K562 (cell line): ENCODE measurements around the gene GGCT.

Experiments
- CEBPB ChIP-seq: fragments of 450-650 bp; IDR thresholded peaks from 2 replicates; pipeline ENCODE4 v1.6.1; 2016; ENCODE audit warnings: missing genetic modification characterization, missing compliant biosample characterization
- EZH2 ChIP-seq: IDR thresholded peaks from 2 replicates; pipeline ENCODE4 v1.6.1; 2012; ENCODE audit warnings: low read depth, mild to moderate bottlenecking, inconsistent platforms, low read length, borderline replicate concordance
- GATAD2A ChIP-seq: fragments of 450-650 bp; IDR thresholded peaks from 2 replicates; pipeline ENCODE4 v1.6.1; 2017
- MYC ChIP-seq, 2 experiments: fragments of 250-450 bp in 1 of 2; sonication (Bioruptor Pico) in 1 of 2; IDR thresholded peaks; 2 replicates each; pipeline versions ENCODE4 v1.5.1 to v1.6.1; 2012 to 2021; ENCODE audit warnings: low read depth in 2 of 2, borderline replicate concordance in 1 of 2, improper control_type of control experiment in 1 of 2, low read length in 1 of 2, mild to moderate bottlenecking in 1 of 2, moderate library complexity in 1 of 2
- NUFIP1 ChIP-seq: fragments of 450-650 bp; IDR thresholded peaks from 2 replicates; pipeline ENCODE4 v1.6.1; 2018; ENCODE audit not compliant: partially characterized antibody
- STAG1 ChIP-seq: sonication (generic); formaldehyde crosslinking; IDR thresholded peaks from 2 replicates; pipeline ENCODE4 v1.5.0; 2020; ENCODE audit warnings: missing genetic modification reagents, borderline replicate concordance
- ZEB2 ChIP-seq: fragments of 450-650 bp; IDR thresholded peaks from 2 replicates; pipeline ENCODE4 v1.6.1; 2016
- ZNF121 ChIP-seq: sonication (generic); formaldehyde crosslinking; conservative IDR thresholded peaks from 2 replicates; pipeline ENCODE4 v1.8.0; 2022; ENCODE audit warnings: missing genetic modification reagents
- TF ChIP-seq, protein P1 (sequence below), 2 experiments: fragments of 450-650 bp; formaldehyde crosslinking in 1 of 2; IDR thresholded peaks; 2 replicates each; pipeline versions ENCODE4 v1.4.0 to v1.6.1; 2014 to 2020; ENCODE audit warnings: mild to moderate bottlenecking in 2 of 2, borderline replicate concordance in 1 of 2, low read depth in 1 of 2
- TF ChIP-seq, protein P2 (sequence below), 2 experiments: fragments of 450-650 bp in 1 of 2; sonication (generic) in 1 of 2; formaldehyde crosslinking in 1 of 2; IDR thresholded peaks in 1 of 2; conservative IDR thresholded peaks in 1 of 2; 2 replicates each; pipeline versions ENCODE4 v1.6.1 to v1.8.1; 2016 to 2023; ENCODE audit warnings: mild to moderate bottlenecking in 2 of 2, moderate library complexity in 2 of 2, inconsistent platforms in 1 of 2, missing genetic modification reagents in 1 of 2
- TF ChIP-seq, protein P3 (sequence below), 3 experiments: IDR thresholded peaks in 2 of 3; conservative IDR thresholded peaks in 1 of 3; 2 replicates each; pipeline ENCODE4 v1.5.1; 2011 to 2012; ENCODE audit warnings: low read length in 3 of 3, mild to moderate bottlenecking in 3 of 3, control low read depth in 2 of 3, improper control_type of control experiment in 1 of 3, inconsistent platforms in 1 of 3, low read depth in 1 of 3, mixed read lengths in 1 of 3, moderate library complexity in 1 of 3; ENCODE audit not compliant: insufficient read depth in 2 of 3
- TF ChIP-seq, protein P4 (sequence below): fragments of 250-450 bp; sonication (Bioruptor Pico); IDR thresholded peaks from 2 replicates; pipeline ENCODE4 v1.8.0; 2022; ENCODE audit warnings: moderate library complexity, mild to moderate bottlenecking, inconsistent platforms
- TF ChIP-seq, protein P5 (sequence below): sonication (generic); formaldehyde crosslinking; IDR thresholded peaks from 2 replicates; pipeline ENCODE4 v1.8.0; 2022; ENCODE audit warnings: mild to moderate bottlenecking, missing genetic modification reagents

DNA sequence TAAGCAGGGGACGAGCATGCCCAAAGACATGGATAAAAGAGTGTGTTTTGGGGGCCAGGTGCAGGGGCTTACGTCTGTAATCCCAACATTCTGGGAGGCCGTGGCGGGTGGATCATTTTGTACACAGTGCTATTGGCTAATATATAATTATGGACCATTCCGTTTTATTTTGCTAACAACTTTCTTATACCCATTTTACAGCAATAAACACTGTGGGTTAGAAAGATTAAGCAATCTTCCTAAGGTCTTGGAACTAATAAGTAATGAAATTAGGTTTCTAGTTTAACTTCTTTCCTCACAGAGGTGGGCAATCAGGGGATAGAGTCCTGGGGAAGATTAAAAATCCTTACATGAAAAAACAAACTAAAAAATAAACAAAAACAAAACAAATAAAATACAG, 3.4 kb downstream of the GGCT start:
- no peak for TF ChIP-seq GATAD2A
- TF ChIP-seq STAG1 (CRISPR knock-in tag), result no peak
- TF ChIP-seq, protein P1, sequence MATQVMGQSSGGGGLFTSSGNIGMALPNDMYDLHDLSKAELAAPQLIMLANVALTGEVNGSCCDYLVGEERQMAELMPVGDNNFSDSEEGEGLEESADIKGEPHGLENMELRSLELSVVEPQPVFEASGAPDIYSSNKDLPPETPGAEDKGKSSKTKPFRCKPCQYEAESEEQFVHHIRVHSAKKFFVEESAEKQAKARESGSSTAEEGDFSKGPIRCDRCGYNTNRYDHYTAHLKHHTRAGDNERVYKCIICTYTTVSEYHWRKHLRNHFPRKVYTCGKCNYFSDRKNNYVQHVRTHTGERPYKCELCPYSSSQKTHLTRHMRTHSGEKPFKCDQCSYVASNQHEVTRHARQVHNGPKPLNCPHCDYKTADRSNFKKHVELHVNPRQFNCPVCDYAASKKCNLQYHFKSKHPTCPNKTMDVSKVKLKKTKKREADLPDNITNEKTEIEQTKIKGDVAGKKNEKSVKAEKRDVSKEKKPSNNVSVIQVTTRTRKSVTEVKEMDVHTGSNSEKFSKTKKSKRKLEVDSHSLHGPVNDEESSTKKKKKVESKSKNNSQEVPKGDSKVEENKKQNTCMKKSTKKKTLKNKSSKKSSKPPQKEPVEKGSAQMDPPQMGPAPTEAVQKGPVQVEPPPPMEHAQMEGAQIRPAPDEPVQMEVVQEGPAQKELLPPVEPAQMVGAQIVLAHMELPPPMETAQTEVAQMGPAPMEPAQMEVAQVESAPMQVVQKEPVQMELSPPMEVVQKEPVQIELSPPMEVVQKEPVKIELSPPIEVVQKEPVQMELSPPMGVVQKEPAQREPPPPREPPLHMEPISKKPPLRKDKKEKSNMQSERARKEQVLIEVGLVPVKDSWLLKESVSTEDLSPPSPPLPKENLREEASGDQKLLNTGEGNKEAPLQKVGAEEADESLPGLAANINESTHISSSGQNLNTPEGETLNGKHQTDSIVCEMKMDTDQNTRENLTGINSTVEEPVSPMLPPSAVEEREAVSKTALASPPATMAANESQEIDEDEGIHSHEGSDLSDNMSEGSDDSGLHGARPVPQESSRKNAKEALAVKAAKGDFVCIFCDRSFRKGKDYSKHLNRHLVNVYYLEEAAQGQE (IDR thresholded peaks at IDR 0.05; ENCODE audit: borderline replicate concordance), result no peak
- TF ChIP-seq, protein P1 (CRISPR knock-in tag; IDR thresholded peaks at IDR 0.05; ENCODE audit: low read depth), result no peak
- TF ChIP-seq NUFIP1, result no peak
- TF ChIP-seq, protein P2, sequence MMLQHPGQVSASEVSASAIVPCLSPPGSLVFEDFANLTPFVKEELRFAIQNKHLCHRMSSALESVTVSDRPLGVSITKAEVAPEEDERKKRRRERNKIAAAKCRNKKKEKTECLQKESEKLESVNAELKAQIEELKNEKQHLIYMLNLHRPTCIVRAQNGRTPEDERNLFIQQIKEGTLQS (IDR thresholded peaks at IDR 0.05), result no peak
- TF ChIP-seq, protein P2 (CRISPR knock-in tag; conservative IDR thresholded peaks at IDR 0.05), result no peak
- TF ChIP-seq, protein P3, sequence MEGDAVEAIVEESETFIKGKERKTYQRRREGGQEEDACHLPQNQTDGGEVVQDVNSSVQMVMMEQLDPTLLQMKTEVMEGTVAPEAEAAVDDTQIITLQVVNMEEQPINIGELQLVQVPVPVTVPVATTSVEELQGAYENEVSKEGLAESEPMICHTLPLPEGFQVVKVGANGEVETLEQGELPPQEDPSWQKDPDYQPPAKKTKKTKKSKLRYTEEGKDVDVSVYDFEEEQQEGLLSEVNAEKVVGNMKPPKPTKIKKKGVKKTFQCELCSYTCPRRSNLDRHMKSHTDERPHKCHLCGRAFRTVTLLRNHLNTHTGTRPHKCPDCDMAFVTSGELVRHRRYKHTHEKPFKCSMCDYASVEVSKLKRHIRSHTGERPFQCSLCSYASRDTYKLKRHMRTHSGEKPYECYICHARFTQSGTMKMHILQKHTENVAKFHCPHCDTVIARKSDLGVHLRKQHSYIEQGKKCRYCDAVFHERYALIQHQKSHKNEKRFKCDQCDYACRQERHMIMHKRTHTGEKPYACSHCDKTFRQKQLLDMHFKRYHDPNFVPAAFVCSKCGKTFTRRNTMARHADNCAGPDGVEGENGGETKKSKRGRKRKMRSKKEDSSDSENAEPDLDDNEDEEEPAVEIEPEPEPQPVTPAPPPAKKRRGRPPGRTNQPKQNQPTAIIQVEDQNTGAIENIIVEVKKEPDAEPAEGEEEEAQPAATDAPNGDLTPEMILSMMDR (IDR thresholded peaks at IDR 0.05 in 2 of 3, conservative IDR thresholded peaks at IDR 0.05 in 1 of 3; ENCODE audit: insufficient read depth in 2 of 3, low read depth in 1 of 3, low read length in 3 of 3), result no peak
- TF ChIP-seq, protein P4, sequence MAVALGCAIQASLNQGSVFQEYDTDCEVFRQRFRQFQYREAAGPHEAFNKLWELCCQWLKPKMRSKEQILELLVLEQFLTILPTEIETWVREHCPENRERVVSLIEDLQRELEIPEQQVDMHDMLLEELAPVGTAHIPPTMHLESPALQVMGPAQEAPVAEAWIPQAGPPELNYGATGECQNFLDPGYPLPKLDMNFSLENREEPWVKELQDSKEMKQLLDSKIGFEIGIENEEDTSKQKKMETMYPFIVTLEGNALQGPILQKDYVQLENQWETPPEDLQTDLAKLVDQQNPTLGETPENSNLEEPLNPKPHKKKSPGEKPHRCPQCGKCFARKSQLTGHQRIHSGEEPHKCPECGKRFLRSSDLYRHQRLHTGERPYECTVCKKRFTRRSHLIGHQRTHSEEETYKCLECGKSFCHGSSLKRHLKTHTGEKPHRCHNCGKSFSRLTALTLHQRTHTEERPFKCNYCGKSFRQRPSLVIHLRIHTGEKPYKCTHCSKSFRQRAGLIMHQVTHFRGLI (CRISPR knock-in tag), result no peak
- TF ChIP-seq EZH2, result no peak
- TF ChIP-seq CEBPB (tag), result 0 out of 2 replicates have a peak, but pooled peaks have one; percentile 17
- TF ChIP-seq ZEB2, result no peak
- TF ChIP-seq, protein P5, sequence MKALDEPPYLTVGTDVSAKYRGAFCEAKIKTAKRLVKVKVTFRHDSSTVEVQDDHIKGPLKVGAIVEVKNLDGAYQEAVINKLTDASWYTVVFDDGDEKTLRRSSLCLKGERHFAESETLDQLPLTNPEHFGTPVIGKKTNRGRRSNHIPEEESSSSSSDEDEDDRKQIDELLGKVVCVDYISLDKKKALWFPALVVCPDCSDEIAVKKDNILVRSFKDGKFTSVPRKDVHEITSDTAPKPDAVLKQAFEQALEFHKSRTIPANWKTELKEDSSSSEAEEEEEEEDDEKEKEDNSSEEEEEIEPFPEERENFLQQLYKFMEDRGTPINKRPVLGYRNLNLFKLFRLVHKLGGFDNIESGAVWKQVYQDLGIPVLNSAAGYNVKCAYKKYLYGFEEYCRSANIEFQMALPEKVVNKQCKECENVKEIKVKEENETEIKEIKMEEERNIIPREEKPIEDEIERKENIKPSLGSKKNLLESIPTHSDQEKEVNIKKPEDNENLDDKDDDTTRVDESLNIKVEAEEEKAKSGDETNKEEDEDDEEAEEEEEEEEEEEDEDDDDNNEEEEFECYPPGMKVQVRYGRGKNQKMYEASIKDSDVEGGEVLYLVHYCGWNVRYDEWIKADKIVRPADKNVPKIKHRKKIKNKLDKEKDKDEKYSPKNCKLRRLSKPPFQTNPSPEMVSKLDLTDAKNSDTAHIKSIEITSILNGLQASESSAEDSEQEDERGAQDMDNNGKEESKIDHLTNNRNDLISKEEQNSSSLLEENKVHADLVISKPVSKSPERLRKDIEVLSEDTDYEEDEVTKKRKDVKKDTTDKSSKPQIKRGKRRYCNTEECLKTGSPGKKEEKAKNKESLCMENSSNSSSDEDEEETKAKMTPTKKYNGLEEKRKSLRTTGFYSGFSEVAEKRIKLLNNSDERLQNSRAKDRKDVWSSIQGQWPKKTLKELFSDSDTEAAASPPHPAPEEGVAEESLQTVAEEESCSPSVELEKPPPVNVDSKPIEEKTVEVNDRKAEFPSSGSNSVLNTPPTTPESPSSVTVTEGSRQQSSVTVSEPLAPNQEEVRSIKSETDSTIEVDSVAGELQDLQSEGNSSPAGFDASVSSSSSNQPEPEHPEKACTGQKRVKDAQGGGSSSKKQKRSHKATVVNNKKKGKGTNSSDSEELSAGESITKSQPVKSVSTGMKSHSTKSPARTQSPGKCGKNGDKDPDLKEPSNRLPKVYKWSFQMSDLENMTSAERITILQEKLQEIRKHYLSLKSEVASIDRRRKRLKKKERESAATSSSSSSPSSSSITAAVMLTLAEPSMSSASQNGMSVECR (CRISPR knock-in tag), result no peak
- no peak for TF ChIP-seq ZNF121
- TF ChIP-seq MYC (IDR thresholded peaks at IDR 0.05; ENCODE audit: low read depth, low read length), result no peak
- TF ChIP-seq MYC (CRISPR knock-in tag; IDR thresholded peaks at IDR 0.05; ENCODE audit: borderline replicate concordance, low read depth), result no peak
